HG03442 (cell line): ENCODE measurements around the gene ARF6.
"Not testable (repeated sequence)": the region's sequence is repeated elsewhere in the genome, so short reads cannot be mapped to it uniquely, and the experiment has no call there.

ENCODE experiments used
- ATAC-seq: cut with Tn5 transposase; IDR thresholded peaks from one replicate; pipeline ENCODE4 v1.9.1; 2021; ENCODE audit warnings: mild to moderate bottlenecking, moderate library complexity; ENCODE audit not compliant: unreplicated experiment

Gene ARF6

GRCh38 chr14:49902679-49903246, 9.9 kb downstream of the ARF6 start:
- not testable (repeated sequence) for ATAC-seq

GRCh38 chr14:49904270-49904669, 11.4 kb downstream of the ARF6 start:
- no peak for ATAC-seq

- ATAC-seq, result no peak
Observed at GRCh38 chr14:49905989-49906388, 13.1 kb downstream of the ARF6 start.

- ATAC-seq, result no peak
Observed at GRCh38 chr14:49907186-49907585, 14.3 kb downstream of the ARF6 start.

- no peak for ATAC-seq
Observed at GRCh38 chr14:49908433-49908782, 15.5 kb downstream of the ARF6 start.

GRCh38 chr14:49909016-49909415, 16.1 kb downstream of the ARF6 start:
- no peak for ATAC-seq

GRCh38 chr14:49915085-49915484, 22.2 kb downstream of the ARF6 start:
- no peak for ATAC-seq

GRCh38 chr14:49918706-49919105, 25.8 kb downstream of the ARF6 start:
- ATAC-seq, result no peak

- no peak for ATAC-seq
Observed at GRCh38 chr14:49919825-49920659, 27.2 kb downstream of the ARF6 start.

- peak; percentile 50 for ATAC-seq
Observed at GRCh38 chr14:49920935-49921334, 28.1 kb downstream of the ARF6 start.

GRCh38 chr14:49921401-49921800, 28.5 kb downstream of the ARF6 start:
- ATAC-seq, result no peak

GRCh38 chr14:49923442-49923841, 30.6 kb downstream of the ARF6 start:
- ATAC-seq, result no peak

GRCh38 chr14:49923881-49924280, 31.0 kb downstream of the ARF6 start:
- no peak for ATAC-seq

- ATAC-seq, result no peak
Observed at GRCh38 chr14:49924852-49925251, 32.0 kb downstream of the ARF6 start.

- no peak for ATAC-seq
Observed at GRCh38 chr14:49926803-49927202, 33.9 kb downstream of the ARF6 start.

GRCh38 chr14:49928015-49928414, 35.1 kb downstream of the ARF6 start:
- ATAC-seq, result no peak

- no peak for ATAC-seq
Observed at GRCh38 chr14:49930720-49931119, 37.8 kb downstream of the ARF6 start.

- no peak for ATAC-seq
Observed at GRCh38 chr14:49931523-49931922, 38.6 kb downstream of the ARF6 start.

- ATAC-seq, result no peak
Observed at GRCh38 chr14:49933128-49933527, 40.2 kb downstream of the ARF6 start.

GRCh38 chr14:49933704-49934103, 40.8 kb downstream of the ARF6 start:
- no peak for ATAC-seq

GRCh38 chr14:49934646-49935045, 41.8 kb downstream of the ARF6 start:
- no peak for ATAC-seq

GRCh38 chr14:49935526-49935925, 42.6 kb downstream of the ARF6 start:
- no peak for ATAC-seq

- not testable (repeated sequence) for ATAC-seq
Observed at GRCh38 chr14:49936246-49936645, 43.4 kb downstream of the ARF6 start.
